Measurements from ENCODE around the gene NPAS2.

GRCh38 chr2:100923461-100924060 is 103.6 kb downstream of the NPAS2 start:
- TF ChIP-seq CTCF (IDR thresholded peaks at IDR 0.05) (no peak), POLR2A (IDR thresholded peaks at IDR 0.05) (no peak)

Data from breast epithelium (tissue), 3 donors.